HepG2 (cell line): ENCODE measurements around the gene LRRC17.

Experiments used
- FOXJ3 ChIP-seq: sonication (generic); formaldehyde crosslinking; IDR thresholded peaks from 2 replicates; pipeline ENCODE4 v1.4.0; 2020; ENCODE audit warnings: missing genetic modification reagents, mild to moderate bottlenecking, borderline replicate concordance
- FOXK1 ChIP-seq: sonication (generic); formaldehyde crosslinking; IDR thresholded peaks from 2 replicates; pipeline ENCODE4 v1.4.0; 2020; ENCODE audit warnings: low read depth, missing genetic modification reagents, borderline replicate concordance
- KDM1A ChIP-seq: IDR thresholded peaks from 2 replicates; pipeline ENCODE4 v1.6.1; 2016; ENCODE audit warnings: missing compliant biosample characterization
- MAF1 ChIP-seq: sonication (generic); formaldehyde crosslinking; IDR thresholded peaks from 2 replicates; pipeline ENCODE4 v1.5.0; 2020; ENCODE audit warnings: missing genetic modification reagents, borderline replicate concordance
- MEF2D ChIP-seq: sonication (generic); formaldehyde crosslinking; IDR thresholded peaks from 2 replicates; pipeline ENCODE4 v1.5.1; 2020; ENCODE audit warnings: mild to moderate bottlenecking, missing genetic modification reagents
- SAFB2 ChIP-seq: sonication (generic); formaldehyde crosslinking; IDR thresholded peaks from 2 replicates; pipeline ENCODE4 v1.5.1; 2020; ENCODE audit warnings: missing genetic modification reagents, low read depth, mild to moderate bottlenecking, borderline replicate concordance
- SPEN ChIP-seq: sonication (generic); formaldehyde crosslinking; IDR thresholded peaks from 2 replicates; pipeline ENCODE4 v1.5.1; 2020; ENCODE audit warnings: low read depth, mild to moderate bottlenecking, missing genetic modification reagents
- ZFP41 ChIP-seq: sonication (generic); formaldehyde crosslinking; IDR thresholded peaks from 2 replicates; pipeline ENCODE4 v1.4.0; 2020; ENCODE audit warnings: mild to moderate bottlenecking, missing genetic modification reagents, borderline replicate concordance
- ZNF24 ChIP-seq: fragments of 450-650 bp; IDR thresholded peaks from 2 replicates; pipeline ENCODE4 v1.6.1; 2017; ENCODE audit warnings: antibody characterized with exemption, mild to moderate bottlenecking
- ZNF607 ChIP-seq: sonication (generic); formaldehyde crosslinking; IDR thresholded peaks from 2 replicates; pipeline ENCODE4 v1.5.1; 2020; ENCODE audit warnings: missing genetic modification reagents, mild to moderate bottlenecking, borderline replicate concordance
- TF ChIP-seq, protein P1 (sequence below): sonication (generic); formaldehyde crosslinking; IDR thresholded peaks from 2 replicates; pipeline ENCODE4 v1.5.0; 2020; ENCODE audit warnings: mild to moderate bottlenecking, missing genetic modification reagents, moderate library complexity
- TF ChIP-seq, protein P2 (sequence below): sonication (generic); formaldehyde crosslinking; IDR thresholded peaks from 2 replicates; pipeline ENCODE4 v1.8.0; 2022; ENCODE audit warnings: mild to moderate bottlenecking, missing genetic modification reagents
- TF ChIP-seq, protein P3 (sequence below): sonication (generic); formaldehyde crosslinking; IDR thresholded peaks from 2 replicates; pipeline ENCODE4 v1.5.0; 2020; ENCODE audit warnings: mild to moderate bottlenecking, missing genetic modification reagents
- TF ChIP-seq, protein P4 (sequence below), 2 experiments: IDR thresholded peaks; 2 replicates each; pipeline ENCODE4 v1.6.1; 2011 to 2012; ENCODE audit warnings: low read length in 2 of 2, borderline replicate concordance in 1 of 2, low read depth in 1 of 2, mild to moderate bottlenecking in 1 of 2, moderate library complexity in 1 of 2

DNA sequence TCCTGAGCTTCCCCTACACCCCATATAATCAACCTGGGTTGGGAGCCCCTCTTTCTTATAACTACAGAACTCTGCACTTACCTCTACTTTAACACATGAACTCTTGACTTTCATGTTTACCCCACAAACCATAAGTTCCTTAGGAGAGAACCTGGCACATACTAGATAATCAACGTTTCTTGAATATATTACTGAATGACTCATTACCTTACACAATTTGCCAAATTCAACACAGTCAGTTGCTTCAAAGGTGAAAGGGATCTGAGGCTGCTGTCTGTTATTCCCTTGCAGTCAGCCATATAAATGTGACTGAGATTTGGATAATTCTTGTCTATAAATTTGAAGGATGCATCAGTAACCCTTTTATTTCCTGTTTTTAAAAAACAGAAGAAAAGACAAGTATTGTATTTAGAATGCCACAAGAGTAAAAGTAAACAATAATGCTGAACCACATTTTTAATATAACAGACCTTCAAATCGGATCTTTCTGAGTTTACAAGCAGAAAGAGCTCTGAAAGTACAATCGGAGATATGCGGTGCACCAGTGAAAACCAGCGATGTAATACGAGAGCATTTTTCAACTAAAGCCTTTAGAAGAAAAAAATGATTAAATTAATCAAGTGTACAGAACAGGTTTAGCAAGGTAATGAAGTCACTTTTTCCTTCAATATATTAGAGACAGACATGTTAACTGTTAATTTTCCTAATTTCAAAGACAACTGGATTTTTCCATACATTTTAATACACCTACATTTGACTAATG lies 29.5 kb upstream of the LRRC17 start:
- TF ChIP-seq MEF2D (CRISPR knock-in tag) (no peak), FOXJ3 (CRISPR knock-in tag) (no peak), ZNF607 (CRISPR knock-in tag) (no peak), ZFP41 (CRISPR knock-in tag) (no peak), KDM1A (CRISPR knock-in tag) (no peak), SAFB2 (no peak), SPEN (CRISPR knock-in tag) (no peak), ZNF24 (no peak), FOXK1 (no peak), MAF1 (no peak)
- TF ChIP-seq, protein P1, sequence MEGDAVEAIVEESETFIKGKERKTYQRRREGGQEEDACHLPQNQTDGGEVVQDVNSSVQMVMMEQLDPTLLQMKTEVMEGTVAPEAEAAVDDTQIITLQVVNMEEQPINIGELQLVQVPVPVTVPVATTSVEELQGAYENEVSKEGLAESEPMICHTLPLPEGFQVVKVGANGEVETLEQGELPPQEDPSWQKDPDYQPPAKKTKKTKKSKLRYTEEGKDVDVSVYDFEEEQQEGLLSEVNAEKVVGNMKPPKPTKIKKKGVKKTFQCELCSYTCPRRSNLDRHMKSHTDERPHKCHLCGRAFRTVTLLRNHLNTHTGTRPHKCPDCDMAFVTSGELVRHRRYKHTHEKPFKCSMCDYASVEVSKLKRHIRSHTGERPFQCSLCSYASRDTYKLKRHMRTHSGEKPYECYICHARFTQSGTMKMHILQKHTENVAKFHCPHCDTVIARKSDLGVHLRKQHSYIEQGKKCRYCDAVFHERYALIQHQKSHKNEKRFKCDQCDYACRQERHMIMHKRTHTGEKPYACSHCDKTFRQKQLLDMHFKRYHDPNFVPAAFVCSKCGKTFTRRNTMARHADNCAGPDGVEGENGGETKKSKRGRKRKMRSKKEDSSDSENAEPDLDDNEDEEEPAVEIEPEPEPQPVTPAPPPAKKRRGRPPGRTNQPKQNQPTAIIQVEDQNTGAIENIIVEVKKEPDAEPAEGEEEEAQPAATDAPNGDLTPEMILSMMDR (CRISPR knock-in tag) = no peak
- TF ChIP-seq, protein P2, sequence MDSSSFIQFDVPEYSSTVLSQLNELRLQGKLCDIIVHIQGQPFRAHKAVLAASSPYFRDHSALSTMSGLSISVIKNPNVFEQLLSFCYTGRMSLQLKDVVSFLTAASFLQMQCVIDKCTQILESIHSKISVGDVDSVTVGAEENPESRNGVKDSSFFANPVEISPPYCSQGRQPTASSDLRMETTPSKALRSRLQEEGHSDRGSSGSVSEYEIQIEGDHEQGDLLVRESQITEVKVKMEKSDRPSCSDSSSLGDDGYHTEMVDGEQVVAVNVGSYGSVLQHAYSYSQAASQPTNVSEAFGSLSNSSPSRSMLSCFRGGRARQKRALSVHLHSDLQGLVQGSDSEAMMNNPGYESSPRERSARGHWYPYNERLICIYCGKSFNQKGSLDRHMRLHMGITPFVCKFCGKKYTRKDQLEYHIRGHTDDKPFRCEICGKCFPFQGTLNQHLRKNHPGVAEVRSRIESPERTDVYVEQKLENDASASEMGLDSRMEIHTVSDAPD (CRISPR knock-in tag) = no peak
- TF ChIP-seq, protein P3, sequence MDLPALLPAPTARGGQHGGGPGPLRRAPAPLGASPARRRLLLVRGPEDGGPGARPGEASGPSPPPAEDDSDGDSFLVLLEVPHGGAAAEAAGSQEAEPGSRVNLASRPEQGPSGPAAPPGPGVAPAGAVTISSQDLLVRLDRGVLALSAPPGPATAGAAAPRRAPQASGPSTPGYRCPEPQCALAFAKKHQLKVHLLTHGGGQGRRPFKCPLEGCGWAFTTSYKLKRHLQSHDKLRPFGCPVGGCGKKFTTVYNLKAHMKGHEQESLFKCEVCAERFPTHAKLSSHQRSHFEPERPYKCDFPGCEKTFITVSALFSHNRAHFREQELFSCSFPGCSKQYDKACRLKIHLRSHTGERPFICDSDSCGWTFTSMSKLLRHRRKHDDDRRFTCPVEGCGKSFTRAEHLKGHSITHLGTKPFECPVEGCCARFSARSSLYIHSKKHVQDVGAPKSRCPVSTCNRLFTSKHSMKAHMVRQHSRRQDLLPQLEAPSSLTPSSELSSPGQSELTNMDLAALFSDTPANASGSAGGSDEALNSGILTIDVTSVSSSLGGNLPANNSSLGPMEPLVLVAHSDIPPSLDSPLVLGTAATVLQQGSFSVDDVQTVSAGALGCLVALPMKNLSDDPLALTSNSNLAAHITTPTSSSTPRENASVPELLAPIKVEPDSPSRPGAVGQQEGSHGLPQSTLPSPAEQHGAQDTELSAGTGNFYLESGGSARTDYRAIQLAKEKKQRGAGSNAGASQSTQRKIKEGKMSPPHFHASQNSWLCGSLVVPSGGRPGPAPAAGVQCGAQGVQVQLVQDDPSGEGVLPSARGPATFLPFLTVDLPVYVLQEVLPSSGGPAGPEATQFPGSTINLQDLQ (CRISPR knock-in tag) = no peak
- TF ChIP-seq, protein P4, sequence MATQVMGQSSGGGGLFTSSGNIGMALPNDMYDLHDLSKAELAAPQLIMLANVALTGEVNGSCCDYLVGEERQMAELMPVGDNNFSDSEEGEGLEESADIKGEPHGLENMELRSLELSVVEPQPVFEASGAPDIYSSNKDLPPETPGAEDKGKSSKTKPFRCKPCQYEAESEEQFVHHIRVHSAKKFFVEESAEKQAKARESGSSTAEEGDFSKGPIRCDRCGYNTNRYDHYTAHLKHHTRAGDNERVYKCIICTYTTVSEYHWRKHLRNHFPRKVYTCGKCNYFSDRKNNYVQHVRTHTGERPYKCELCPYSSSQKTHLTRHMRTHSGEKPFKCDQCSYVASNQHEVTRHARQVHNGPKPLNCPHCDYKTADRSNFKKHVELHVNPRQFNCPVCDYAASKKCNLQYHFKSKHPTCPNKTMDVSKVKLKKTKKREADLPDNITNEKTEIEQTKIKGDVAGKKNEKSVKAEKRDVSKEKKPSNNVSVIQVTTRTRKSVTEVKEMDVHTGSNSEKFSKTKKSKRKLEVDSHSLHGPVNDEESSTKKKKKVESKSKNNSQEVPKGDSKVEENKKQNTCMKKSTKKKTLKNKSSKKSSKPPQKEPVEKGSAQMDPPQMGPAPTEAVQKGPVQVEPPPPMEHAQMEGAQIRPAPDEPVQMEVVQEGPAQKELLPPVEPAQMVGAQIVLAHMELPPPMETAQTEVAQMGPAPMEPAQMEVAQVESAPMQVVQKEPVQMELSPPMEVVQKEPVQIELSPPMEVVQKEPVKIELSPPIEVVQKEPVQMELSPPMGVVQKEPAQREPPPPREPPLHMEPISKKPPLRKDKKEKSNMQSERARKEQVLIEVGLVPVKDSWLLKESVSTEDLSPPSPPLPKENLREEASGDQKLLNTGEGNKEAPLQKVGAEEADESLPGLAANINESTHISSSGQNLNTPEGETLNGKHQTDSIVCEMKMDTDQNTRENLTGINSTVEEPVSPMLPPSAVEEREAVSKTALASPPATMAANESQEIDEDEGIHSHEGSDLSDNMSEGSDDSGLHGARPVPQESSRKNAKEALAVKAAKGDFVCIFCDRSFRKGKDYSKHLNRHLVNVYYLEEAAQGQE (IDR thresholded peaks at IDR 0.05; ENCODE audit: borderline replicate concordance in 1 of 2, low read depth in 1 of 2, low read length in 2 of 2) = no peak
